GM19463 (cell line): Measurements from ENCODE around the gene POLG.

Experiments
- ATAC-seq: cut with Tn5 transposase; IDR thresholded peaks from one replicate; pipeline ENCODE4 v1.9.1; 2021; ENCODE audit warnings: mild to moderate bottlenecking, moderate library complexity; ENCODE audit not compliant: unreplicated experiment

Gene POLG

GRCh38 chr15:89356634-89357298, 22.1 kb upstream of the POLG start:
- ATAC-seq = no peak

- no peak for ATAC-seq
Observed at GRCh38 chr15:89353991-89354390, 19.4 kb upstream of the POLG start.

- ATAC-seq = no peak
Observed at GRCh38 chr15:89352476-89352875, 17.9 kb upstream of the POLG start.

- no peak for ATAC-seq
Observed at GRCh38 chr15:89349206-89349558, 14.6 kb upstream of the POLG start.

GRCh38 chr15:89346516-89347231, 12.1 kb upstream of the POLG start:
- ATAC-seq = no peak

GRCh38 chr15:89345248-89345647, 10.6 kb upstream of the POLG start:
- no peak for ATAC-seq

GRCh38 chr15:89342840-89343239, 8.2 kb upstream of the POLG start:
- ATAC-seq = no peak

GRCh38 chr15:89341316-89342005, 6.8 kb upstream of the POLG start:
- ATAC-seq = no peak

- no peak for ATAC-seq
Observed at GRCh38 chr15:89340573-89340972, 5.9 kb upstream of the POLG start.

- no peak for ATAC-seq
Observed at GRCh38 chr15:89338036-89338435, 3.4 kb upstream of the POLG start.

GRCh38 chr15:89335298-89336041, 846 bp upstream of the POLG start:
- ATAC-seq = no peak

GRCh38 chr15:89333959-89334509, 590 bp downstream of the POLG start:
- ATAC-seq = no peak

GRCh38 chr15:89333011-89333860, 1.4 kb downstream of the POLG start:
- no peak for ATAC-seq

- ATAC-seq = no peak
Observed at GRCh38 chr15:89332446-89332845, 2.2 kb downstream of the POLG start.

- no peak for ATAC-seq
Observed at GRCh38 chr15:89330881-89331595, 3.6 kb downstream of the POLG start.

GRCh38 chr15:89330119-89330518, 4.5 kb downstream of the POLG start:
- no peak for ATAC-seq

- no peak for ATAC-seq
Observed at GRCh38 chr15:89329329-89330084, 5.1 kb downstream of the POLG start.

GRCh38 chr15:89328398-89329254, 6.0 kb downstream of the POLG start:
- no peak for ATAC-seq
